ENCODE data around the gene COMTD1.

DNA sequence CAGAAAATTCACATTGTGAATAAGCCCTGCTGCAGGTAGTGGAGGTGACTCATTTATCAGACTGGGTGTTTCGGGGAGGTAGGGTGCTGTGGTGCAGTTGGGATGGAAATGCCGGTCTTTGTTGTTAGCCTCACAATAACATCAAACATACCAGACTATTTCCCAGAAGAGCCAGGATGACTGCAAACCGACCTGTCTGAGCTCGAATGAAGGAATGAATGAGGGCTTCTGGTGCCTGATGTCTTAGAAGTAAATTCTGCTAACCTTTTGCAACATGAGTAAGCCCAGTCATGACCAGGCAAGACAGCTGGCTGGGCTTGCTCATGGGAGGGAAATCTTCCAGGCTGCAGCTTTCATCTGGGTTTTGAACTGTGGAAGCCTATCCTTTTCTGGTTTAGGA is 27.6 kb downstream of the COMTD1 start:
- TF ChIP-seq MXI1 (IDR thresholded peaks at IDR 0.05; ENCODE audit: borderline replicate concordance, low read depth, low read length): peak; percentile 31; the same call in 1 of the 2 replicates
- TF ChIP-seq BHLHE40 (IDR thresholded peaks at IDR 0.05; ENCODE audit: low read depth, low read length): no peak
- TF ChIP-seq POLR2A (IDR thresholded peaks at IDR 0.05; ENCODE audit: low read depth, low read length): no peak
- TF ChIP-seq, protein P1, sequence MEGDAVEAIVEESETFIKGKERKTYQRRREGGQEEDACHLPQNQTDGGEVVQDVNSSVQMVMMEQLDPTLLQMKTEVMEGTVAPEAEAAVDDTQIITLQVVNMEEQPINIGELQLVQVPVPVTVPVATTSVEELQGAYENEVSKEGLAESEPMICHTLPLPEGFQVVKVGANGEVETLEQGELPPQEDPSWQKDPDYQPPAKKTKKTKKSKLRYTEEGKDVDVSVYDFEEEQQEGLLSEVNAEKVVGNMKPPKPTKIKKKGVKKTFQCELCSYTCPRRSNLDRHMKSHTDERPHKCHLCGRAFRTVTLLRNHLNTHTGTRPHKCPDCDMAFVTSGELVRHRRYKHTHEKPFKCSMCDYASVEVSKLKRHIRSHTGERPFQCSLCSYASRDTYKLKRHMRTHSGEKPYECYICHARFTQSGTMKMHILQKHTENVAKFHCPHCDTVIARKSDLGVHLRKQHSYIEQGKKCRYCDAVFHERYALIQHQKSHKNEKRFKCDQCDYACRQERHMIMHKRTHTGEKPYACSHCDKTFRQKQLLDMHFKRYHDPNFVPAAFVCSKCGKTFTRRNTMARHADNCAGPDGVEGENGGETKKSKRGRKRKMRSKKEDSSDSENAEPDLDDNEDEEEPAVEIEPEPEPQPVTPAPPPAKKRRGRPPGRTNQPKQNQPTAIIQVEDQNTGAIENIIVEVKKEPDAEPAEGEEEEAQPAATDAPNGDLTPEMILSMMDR (conservative IDR thresholded peaks at IDR 0.05; ENCODE audit: low read depth, low read length): no peak
- TF ChIP-seq MAFK (IDR thresholded peaks at IDR 0.05; ENCODE audit: low read depth, low read length): no peak; the same call in 1 of the 2 replicates
- peak; percentile 68 for TF ChIP-seq CEBPB (IDR thresholded peaks at IDR 0.05; ENCODE audit: low read depth, low read length)
- TF ChIP-seq SMC3 (IDR thresholded peaks at IDR 0.05; ENCODE audit: low read depth, low read length): peak; percentile 3; the same call in 1 of the 2 replicates
- TF ChIP-seq USF2 (IDR thresholded peaks at IDR 0.05; ENCODE audit: low read depth, low read length): no peak
- no peak for TF ChIP-seq RAD21 (IDR thresholded peaks at IDR 0.05; ENCODE audit: low read length)
- TF ChIP-seq RFX5 (IDR thresholded peaks at IDR 0.05; ENCODE audit: low read depth, low read length): no peak

Data from IMR-90 (cell line).